H1 (cell line): ENCODE measurements around the gene TRIM39. TPM values are rescaled to one million over a fixed set of nuclear protein-coding genes. Genes with fewer than 3 reads are reported as not detected.

ENCODE experiments used
- CTCF ChIA-PET: fragments of 300-600 bp; sonication (Branson Sonifier 250); formaldehyde crosslinking; loops from one replicate; lab custom pipeline; 2021; ENCODE audit not compliant: partially characterized antibody; lab: Charles Lee
- POLR2A ChIA-PET: fragments of 300-600 bp; sonication (Branson Sonifier 250); formaldehyde crosslinking; loops from one replicate; lab custom pipeline; 2021; ENCODE audit warnings: inconsistent platforms; ENCODE audit not compliant: partially characterized antibody; lab: Charles Lee
- DNase-seq, 2 experiments: peaks; one replicate each; pipeline versions ENCODE4 v3.0.0 to v3.0.0-alpha.2; 2010 to 2022; ENCODE audit warnings: low spot score in 2 of 2, low read depth in 1 of 2, mixed read lengths in 1 of 2
- FAIRE-seq: peaks from 2 replicates; lab custom pipeline; 2011; peaks lifted over from hg19 to GRCh38; lab: Jason Lieb, UNC
- H2AFZ ChIP-seq: 2 replicates; pipeline ENCODE4 v1.8.1; 2012; ENCODE audit warnings: low read length, inconsistent platforms
- H2AK5ac ChIP-seq: 2 replicates; pipeline ENCODE4 v1.6.1; 2013; ENCODE audit warnings: low read depth, low read length
- H2BK120ac ChIP-seq: replicated peaks from 2 replicates; pipeline ENCODE3; 2013; ENCODE audit warnings: low read depth, low read length, inconsistent platforms
- H2BK12ac ChIP-seq: 2 replicates; pipeline ENCODE4 v1.6.1; 2013; ENCODE audit warnings: low read depth, low read length
- H2BK15ac ChIP-seq: 2 replicates; pipeline ENCODE4 v1.6.1; 2013; ENCODE audit warnings: low read length
- H2BK20ac ChIP-seq: 2 replicates; pipeline ENCODE4 v1.6.1; 2013; ENCODE audit warnings: low read length
- H2BK5ac ChIP-seq: 2 replicates; pipeline ENCODE4 v1.6.1; 2013; ENCODE audit warnings: low read depth, low read length
- H3K14ac ChIP-seq: 2 replicates; pipeline ENCODE4 v1.6.1; 2013; ENCODE audit warnings: inconsistent platforms; ENCODE audit not compliant: insufficient read length
- H3K18ac ChIP-seq: 2 replicates; pipeline ENCODE4 v1.6.1; 2013; ENCODE audit warnings: low read length; ENCODE audit errors: extremely low read depth
- H3K23ac ChIP-seq: 2 replicates; pipeline ENCODE4 v1.6.1; 2013; ENCODE audit warnings: inconsistent platforms; ENCODE audit not compliant: insufficient read length
- H3K23me2 ChIP-seq: 2 replicates; pipeline ENCODE4 v1.6.1; 2013; ENCODE audit warnings: low read depth, low read length
- H3K27ac ChIP-seq: 2 replicates; pipeline ENCODE4 v1.6.1; 2011; ENCODE audit warnings: low read depth, low read length, inconsistent platforms
- H3K27me3 ChIP-seq, 4 experiments: replicated peaks in 1 of 4; 1 replicate in 1 of 4; 2 replicates in 3 of 4; pipeline versions ENCODE4 v1.6.1 to v1.8.1; 2011 to 2013; ENCODE audit warnings: low read length in 3 of 4, mild to moderate bottlenecking in 3 of 4, inconsistent platforms in 2 of 4, mixed read lengths in 2 of 4, moderate library complexity in 1 of 4; ENCODE audit not compliant: control insufficient read depth in 3 of 4, insufficient read depth in 3 of 4; ENCODE audit errors: extremely low read depth in 1 of 4
- H3K36me3 ChIP-seq, 4 experiments: 2 replicates each; pipeline versions ENCODE4 v1.6.1 to v1.8.1; 2011 to 2013; ENCODE audit warnings: mild to moderate bottlenecking in 4 of 4, low read length in 3 of 4, moderate library complexity in 2 of 4, control low read depth in 1 of 4, inconsistent platforms in 1 of 4; ENCODE audit not compliant: insufficient read depth in 4 of 4, control insufficient read depth in 2 of 4
- H3K4ac ChIP-seq: replicated peaks from 2 replicates; pipeline ENCODE3; 2013; ENCODE audit warnings: low read length, low read depth, mixed read lengths, inconsistent platforms; ENCODE audit not compliant: insufficient read length
- H3K4me1 ChIP-seq, 4 experiments: replicated peaks in 1 of 4; 1 replicate in 1 of 4; 2 replicates in 3 of 4; pipeline versions ENCODE4 v1.6.1 to v1.8.1; 2011 to 2013; ENCODE audit warnings: low read length in 3 of 4, inconsistent platforms in 2 of 4, mixed read lengths in 1 of 4; ENCODE audit not compliant: insufficient read depth in 4 of 4, control insufficient read depth in 3 of 4
- H3K4me2 ChIP-seq, 2 experiments: 2 replicates each; pipeline versions ENCODE4 v1.6.1 to v1.8.1; 2011 to 2013; ENCODE audit warnings: low read depth in 2 of 2, low read length in 2 of 2, control low read depth in 1 of 2, inconsistent platforms in 1 of 2, mild to moderate bottlenecking in 1 of 2; ENCODE audit not compliant: insufficient read depth in 1 of 2
- H3K4me3 ChIP-seq, 4 experiments: fragments of 200-600, 300-600 bp in 1 of 4; sonication (generic), shearing (Covaris generic), sonication (Bioruptor Twin) in 1 of 4; 2 replicates each; pipeline versions ENCODE4 v1.5.1 to v1.8.1; 2011 to 2016; ENCODE audit warnings: low read length in 4 of 4, low read depth in 3 of 4, control low read depth in 2 of 4, inconsistent platforms in 2 of 4, mild to moderate bottlenecking in 2 of 4, mixed read lengths in 1 of 4, moderate library complexity in 1 of 4; ENCODE audit not compliant: insufficient read depth in 2 of 4; ENCODE audit errors: extremely low read depth in 1 of 4
- H3K56ac ChIP-seq: replicated peaks from 2 replicates; pipeline ENCODE3; 2013; ENCODE audit warnings: low read depth, mild to moderate bottlenecking, mixed read lengths, low read length, inconsistent platforms; ENCODE audit not compliant: insufficient read length
- H3K79me1 ChIP-seq: 2 replicates; pipeline ENCODE4 v1.6.1; 2013; ENCODE audit warnings: low read depth, low read length, control low read depth
- H3K79me2 ChIP-seq, 2 experiments: 2 replicates each; pipeline versions ENCODE4 v1.6.1 to v1.8.1; 2012 to 2013; ENCODE audit warnings: low read length in 2 of 2, mild to moderate bottlenecking in 2 of 2, inconsistent platforms in 1 of 2; ENCODE audit not compliant: insufficient read depth in 2 of 2, control insufficient read depth in 1 of 2
- H3K9ac ChIP-seq, 4 experiments: replicated peaks in 1 of 4; 1 replicate in 1 of 4; 2 replicates in 3 of 4; pipeline versions ENCODE4 v1.6.1 to v1.8.1; 2011 to 2013; ENCODE audit warnings: low read depth in 3 of 4, low read length in 3 of 4, control low read depth in 2 of 4, mild to moderate bottlenecking in 2 of 4, moderate library complexity in 2 of 4, inconsistent platforms in 1 of 4; ENCODE audit errors: extremely low read depth in 1 of 4
- H3K9me3 ChIP-seq, 2 experiments: 2 replicates each; pipeline versions ENCODE4 v1.6.1 to v1.8.1; 2012 to 2013; ENCODE audit warnings: mild to moderate bottlenecking in 2 of 2, moderate library complexity in 2 of 2, control low read depth in 1 of 2, inconsistent platforms in 1 of 2, low read depth in 1 of 2, low read length in 1 of 2, mixed read lengths in 1 of 2; ENCODE audit not compliant: insufficient read depth in 2 of 2
- H4K20me1 ChIP-seq, 2 experiments: replicated peaks in 1 of 2; 2 replicates each; pipeline versions ENCODE3 to v1.8.1; 2011 to 2013; ENCODE audit warnings: inconsistent platforms in 2 of 2, low read length in 2 of 2, mild to moderate bottlenecking in 1 of 2; ENCODE audit not compliant: insufficient read depth in 2 of 2, control insufficient read depth in 1 of 2
- H4K5ac ChIP-seq: 2 replicates; pipeline ENCODE4 v1.6.1; 2013; ENCODE audit warnings: low read length, low read depth, mixed read lengths, inconsistent platforms; ENCODE audit not compliant: insufficient read length
- H4K8ac ChIP-seq: 2 replicates; pipeline ENCODE4 v1.8.0; 2013; ENCODE audit warnings: mild to moderate bottlenecking, moderate library complexity, low read length, inconsistent platforms; ENCODE audit not compliant: insufficient read depth; ENCODE audit errors: extremely low read depth
- H4K91ac ChIP-seq: replicated peaks from 2 replicates; pipeline ENCODE3; 2013; ENCODE audit warnings: low read length, mixed read lengths, inconsistent platforms; ENCODE audit not compliant: insufficient read length
- ASH2L ChIP-seq: fragments of 200-600, 300-600 bp; sonication (generic); IDR thresholded peaks from one replicate; pipeline ENCODE4 v1.7.1; 2017; ENCODE audit warnings: low read length
- JUN ChIP-seq: IDR thresholded peaks from 2 replicates; pipeline ENCODE4 v1.6.1; 2011; ENCODE audit warnings: low read depth, mild to moderate bottlenecking, improper control_type of control experiment, low read length
- PHF8 ChIP-seq: fragments of 200-600 bp; sonication (generic); conservative IDR thresholded peaks from 2 replicates; pipeline ENCODE4 v1.7.1; 2012; ENCODE audit warnings: low read depth, mild to moderate bottlenecking, inconsistent platforms, low read length, moderate library complexity
- SAP30 ChIP-seq: fragments of 300-600 bp; sonication (generic); IDR thresholded peaks from 2 replicates; pipeline ENCODE4 v1.7.1; 2012; ENCODE audit warnings: low read length, moderate library complexity, mild to moderate bottlenecking, inconsistent platforms; ENCODE audit not compliant: insufficient read depth, insufficient replicate concordance
- SP4 ChIP-seq: IDR thresholded peaks from 2 replicates; pipeline ENCODE4 v1.6.1; 2012; ENCODE audit warnings: low read length, inconsistent platforms
- SRF ChIP-seq: IDR thresholded peaks from 2 replicates; pipeline ENCODE4 v1.6.1; 2011; ENCODE audit warnings: mild to moderate bottlenecking, low read depth, low read length, moderate library complexity
- SUZ12 ChIP-seq: fragments of 200-600 bp; sonication (generic); IDR thresholded peaks from 2 replicates; pipeline ENCODE4 v1.6.1; 2012; ENCODE audit warnings: mild to moderate bottlenecking, inconsistent platforms, low read length, moderate library complexity, mixed read lengths
- TAF7 ChIP-seq: optimal IDR thresholded peaks from 2 replicates; pipeline ENCODE3; 2011; ENCODE audit warnings: low read depth, mild to moderate bottlenecking, inconsistent platforms, low read length, moderate library complexity, borderline replicate concordance
- TEAD4 ChIP-seq: IDR thresholded peaks from 2 replicates; pipeline ENCODE4 v1.6.1; 2012; ENCODE audit warnings: low read depth, low read length, inconsistent platforms, mixed read lengths
- WGBS, 2 experiments: shearing (Covaris generic) in 1 of 2; methylation state at CpG; one replicate each; pipeline versions ENCODE4 v1.1.6 to v1.1.7; 2013 to 2015; ENCODE audit warnings: low lambda C conversion rate in 2 of 2, mixed read lengths in 2 of 2, inconsistent platforms in 1 of 2, low coverage in 1 of 2, missing lambda C conversion rate in 1 of 2; ENCODE audit not compliant: insufficient replicate concordance in 2 of 2, insufficient coverage in 1 of 2, insufficient read length in 1 of 2; ENCODE audit errors: extremely low coverage in 1 of 2, missing lambda C conversion rate in 1 of 2; 5-methylcytosine and 5-hydroxymethylcytosine counted together
- polyA plus RNA-seq, 7 experiments: library from polyadenylated mRNA; depleted of rRNA in 3 of 7; stranded (reverse) in 5 of 7; unstranded in 2 of 7; fragments of >200 nt in 5 of 7; fragments of 200-250 nt in 2 of 7; gene quantifications; 1 replicate in 5 of 7; 2 replicates in 1 of 7; 4 replicates in 1 of 7; pipeline versions ENCODE4 v1.2.1 to v1.2.3, GENCODE V29; 2011 to 2013; ENCODE audit warnings: missing spikeins in 2 of 7, mixed read lengths in 2 of 7
- total RNA-seq: library from RNA; stranded (reverse); fragmentation: NEBNext Ultra II Directional; extraction: Animal tissue kit (Norgen Biotek cat#: 25700); gene quantifications from 2 replicates; pipeline ENCODE4 v1.2.1, GENCODE V29; 2021
- TF ChIP-seq, protein P1 (sequence below): IDR thresholded peaks from 2 replicates; pipeline ENCODE4 v1.6.1; 2012; ENCODE audit warnings: inconsistent platforms

The TRIM39 gene
- total and polyA plus RNA-seq, 2 of the 8 experiments (the other 6 are each of a cell fraction or from before 2014, with no cell fraction given) = 7.3 to 26.1 TPM

DNA sequence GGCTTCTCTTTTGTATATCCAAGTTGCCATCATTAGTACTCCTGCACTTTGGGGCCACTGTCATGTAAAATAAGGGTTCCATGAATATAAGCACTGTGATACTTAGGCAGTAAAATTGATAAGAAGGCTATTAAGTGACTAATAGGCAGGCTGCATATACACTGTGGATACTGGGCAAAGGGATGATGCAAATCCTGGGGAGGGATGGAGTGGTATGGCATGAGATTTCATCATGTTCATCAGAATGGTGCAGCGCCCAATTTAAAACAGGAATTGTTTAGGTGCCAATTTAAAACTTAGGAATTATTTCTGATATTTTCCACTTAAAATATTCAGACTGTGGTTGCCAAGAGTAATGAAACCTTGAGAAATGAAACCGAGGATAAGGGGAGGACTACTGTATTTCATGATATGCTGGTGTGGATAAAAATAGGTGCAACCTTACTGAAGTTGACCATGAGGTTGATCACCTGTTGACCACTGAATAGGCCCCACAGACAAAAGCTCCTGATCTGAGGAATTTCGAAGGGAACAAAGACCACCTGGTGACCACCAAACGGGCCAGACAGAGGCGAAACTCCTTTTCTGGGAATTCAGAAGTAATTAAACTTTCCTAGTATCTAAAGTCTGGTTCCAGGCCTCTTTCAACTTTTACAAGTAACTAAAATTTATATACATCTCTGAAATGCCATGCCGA is 4.9 kb upstream of the TRIM39 start:
- Histone ChIP-seq H4K20me1 (peaks cover 5 to 8% of the 10 kb centered on the region in 2 experiments), H3K56ac (no peak overlapping the region), H2BK15ac (no peak overlapping the region), H3K23ac (no peak overlapping the region), H3K9me3 (no peaks in the 10 kb centered on the region), H3K27me3 (no peaks in the 10 kb centered on the region), H3K4ac (no peak overlapping the region), H3K79me2 (peaks cover 16 to 91% of the 10 kb centered on the region in 2 experiments; a peak in 3 of 4 replicates), H2AFZ (no peak overlapping the region), H3K27ac (peak overlapping the region; percentile 60; the same call in 1 of the 2 replicates), H4K91ac (peak overlapping the region; percentile 94), H2BK120ac (no peak overlapping the region), H2AK5ac (peak overlapping the region; percentile 17; the same call in 1 of the 2 replicates), H3K79me1 (peaks cover 5% of the 10 kb centered on the region; the same call in 1 of the 2 replicates), H3K9ac (no peak overlapping the region), H3K4me1 (peaks cover 6 to 30% (median 24%) of the 10 kb centered on the region in 4 experiments), H4K5ac (peak overlapping the region; percentile 65), H3K4me3 (peak overlapping the region in 3 of 4 experiments; percentile 2 to 48 (median 11); a peak in 5 of 8 replicates), H2BK5ac (peak overlapping the region; percentile 81), H3K4me2 (peak overlapping the region; percentile 55 to 62), H3K18ac (peak overlapping the region; percentile 5; the same call in 1 of the 2 replicates), H4K8ac (no peak overlapping the region), H3K23me2 (no peaks in the 10 kb centered on the region), H3K36me3 (no peaks in the 10 kb centered on the region; a peak in 1 of 8 replicates), H2BK12ac (peak overlapping the region; percentile 98; the same call in 1 of the 2 replicates), H3K14ac (no peak overlapping the region), H2BK20ac (no peak overlapping the region)
- DNase-seq = no peak
- 47% methylated on average over 6 of the region's 6 CpGs; no CpG with 5 or more reads in 1 of the 2 experiments for WGBS, 2 experiments
- ChIA-PET CTCF (interaction anchor here (2.3 kb wide), 1 partner anchor 103 kb away, joined by 5 read pairs; no protein-coding TSS in a partner anchor), POLR2A (interaction anchor here (0.8 to 6.3 kb wide), 4 partner anchors 8 to 38 kb away, joined by 3 to 92 read pairs (median 4); no protein-coding TSS in a partner anchor)
- FAIRE-seq = peak; percentile 45
- TF ChIP-seq PHF8 (no peak), TEAD4 (0 out of 2 replicates have a peak, but pooled peaks have one; percentile 28), SAP30 (no peak), SUZ12 (no peak), ASH2L (peak; percentile 31), TAF7 (no peak), SRF (no peak), JUN (no peak), SP4 (no peak)
- TF ChIP-seq, protein P1, sequence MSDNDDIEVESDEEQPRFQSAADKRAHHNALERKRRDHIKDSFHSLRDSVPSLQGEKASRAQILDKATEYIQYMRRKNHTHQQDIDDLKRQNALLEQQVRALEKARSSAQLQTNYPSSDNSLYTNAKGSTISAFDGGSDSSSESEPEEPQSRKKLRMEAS = peak; percentile 43; the same call in 1 of the 2 replicates
